K562 (cell line): ENCODE results near the gene RNU2-63P. TPM values are rescaled to one million over a fixed set of nuclear protein-coding genes. Genes with fewer than 3 reads are reported as not detected.

ENCODE experiments used
- ATAC-seq: fragments of 200-7000 bp; cut with Tn5 transposase; 3 replicates; pipeline ENCODE4 v1.9.1; 2020; ENCODE audit warnings: moderate library complexity
- BruUV-seq: library from RNA; stranded (reverse); fragments of 400-500 nt; replicated peaks from 2 replicates; lab custom pipeline; 2021; lab: Mats Ljungman, UMichigan
- CTCF ChIA-PET: fragments of 300-600 bp; formaldehyde crosslinking; extraction: SDS; loops from one replicate; lab custom pipeline; 2021; ENCODE audit warnings: low intra/inter-chr PET ratio; lab: Yijun Ruan, JAX
- POLR2A ChIA-PET: fragments of 300-600, 350-650 bp; sonication (Branson Sonifier 250); formaldehyde crosslinking; extraction: SDS; loops from one replicate; lab custom pipeline; 2021; ENCODE audit warnings: antibody characterized with exemption, inconsistent platforms; lab: Yijun Ruan, JAX
- DNase-seq, 4 experiments: peaks; one replicate each; pipeline versions ENCODE4 v3.0.0 to v3.0.0-alpha.2; 2011 to 2018; ENCODE audit warnings: low spot score in 3 of 4, mixed read lengths in 3 of 4; ENCODE audit errors: extremely low read depth in 1 of 4
- FAIRE-seq: peaks from 2 replicates; lab custom pipeline; 2011; peaks lifted over from hg19 to GRCh38; lab: Jason Lieb, UNC
- H2AFZ ChIP-seq: 2 replicates; pipeline ENCODE4 v1.6.0; 2011; ENCODE audit warnings: low read depth, low read length, control low read depth, inconsistent platforms
- H3K27ac ChIP-seq: fragments of 200-600 bp; 3 replicates; pipeline ENCODE4 v1.8.0; 2011; ENCODE audit warnings: low read depth, mild to moderate bottlenecking, control low read depth, inconsistent platforms, low read length, moderate library complexity, mixed read lengths; ENCODE audit errors: extremely low read depth
- H3K27me3 ChIP-seq, 2 experiments: fragments of 300-600 bp in 1 of 2; 2 replicates in 1 of 2; 3 replicates in 1 of 2; pipeline versions ENCODE4 v1.6.0 to v1.8.0; 2011; ENCODE audit warnings: inconsistent platforms in 2 of 2, low read length in 2 of 2, mild to moderate bottlenecking in 1 of 2, mixed read lengths in 1 of 2, moderate library complexity in 1 of 2; ENCODE audit not compliant: control insufficient read depth in 2 of 2, insufficient read depth in 2 of 2
- H3K36me3 ChIP-seq: fragments of 300-600 bp; 3 replicates; pipeline ENCODE4 v1.8.0; 2011; ENCODE audit warnings: mild to moderate bottlenecking, low read length, inconsistent platforms; ENCODE audit not compliant: control insufficient read depth, insufficient read depth
- H3K4me1 ChIP-seq, 2 experiments: fragments of 200-600 bp in 1 of 2; replicated peaks in 1 of 2; 2 replicates in 1 of 2; 3 replicates in 1 of 2; pipeline versions ENCODE4 v1.5.1 to v1.8.0; 2011; ENCODE audit warnings: inconsistent platforms in 2 of 2, low read length in 2 of 2, mild to moderate bottlenecking in 1 of 2, mixed read lengths in 1 of 2, moderate library complexity in 1 of 2; ENCODE audit not compliant: control insufficient read depth in 2 of 2, insufficient read depth in 2 of 2
- H3K4me2 ChIP-seq: 2 replicates; pipeline ENCODE4 v1.6.1; 2011; ENCODE audit warnings: low read length, control low read depth, inconsistent platforms, mixed read lengths; ENCODE audit not compliant: insufficient read depth
- H3K4me3 ChIP-seq: fragments of 200-600 bp; sonication (generic), shearing (Covaris generic); 2 replicates; pipeline ENCODE4 v1.5.1; 2016; ENCODE audit warnings: control low read depth, inconsistent platforms
- H3K79me2 ChIP-seq: fragments of 200-600 bp; 3 replicates; pipeline ENCODE4 v1.8.0; 2011; ENCODE audit warnings: low read length, inconsistent platforms; ENCODE audit not compliant: control insufficient read depth, insufficient read depth
- H3K9ac ChIP-seq, 2 experiments: 2 replicates each; pipeline versions ENCODE4 v1.6.0 to v1.6.1; 2011; ENCODE audit warnings: low read depth in 2 of 2, low read length in 2 of 2, control low read depth in 1 of 2, inconsistent platforms in 1 of 2, mild to moderate bottlenecking in 1 of 2, mixed read lengths in 1 of 2; ENCODE audit not compliant: insufficient read depth in 1 of 2
- H3K9me1 ChIP-seq: one replicate; pipeline ENCODE4 v1.6.0; 2011; ENCODE audit warnings: inconsistent platforms, mild to moderate bottlenecking, low read length, moderate library complexity; ENCODE audit not compliant: control insufficient read depth, insufficient read depth
- H3K9me3 ChIP-seq: replicated peaks from 2 replicates; pipeline ENCODE4 v1.5.1; 2011; ENCODE audit warnings: low read depth, low read length, inconsistent platforms; ENCODE audit not compliant: control insufficient read depth, insufficient read depth
- H4K20me1 ChIP-seq: replicated peaks from 2 replicates; pipeline ENCODE4 v1.6.1; 2011; ENCODE audit warnings: low read length, inconsistent platforms, mixed read lengths; ENCODE audit not compliant: control insufficient read depth, insufficient read depth
- CSDE1 ChIP-seq, 2 experiments: fragments of 450-650 bp; IDR thresholded peaks; 2 replicates each; pipeline ENCODE4 v1.6.1; 2016; ENCODE audit warnings: mild to moderate bottlenecking in 1 of 2
- DDX20 ChIP-seq: fragments of 450-650 bp; IDR thresholded peaks from 2 replicates; pipeline ENCODE4 v1.6.1; 2016; ENCODE audit warnings: missing genetic modification characterization, low read depth, mild to moderate bottlenecking, missing compliant biosample characterization, moderate library complexity
- HCFC1 ChIP-seq: IDR thresholded peaks from 2 replicates; pipeline ENCODE4 v1.6.1; 2012; ENCODE audit warnings: low read depth, low read length, improper control_type of control experiment
- SMAD1 ChIP-seq: fragments of 150-350 bp; IDR thresholded peaks from 2 replicates; pipeline ENCODE4 v1.6.1; 2014; ENCODE audit warnings: low read length, low read depth; ENCODE audit not compliant: partially characterized antibody
- ZNF444 ChIP-seq: fragments of 250-450 bp; sonication (Bioruptor Pico); IDR thresholded peaks from 2 replicates; pipeline ENCODE4 v1.4.0; 2020; ENCODE audit warnings: mild to moderate bottlenecking, moderate library complexity
- WGBS: fragments of 100-300 bp; shearing (Covaris generic); methylation state at CpG from one replicate; pipeline ENCODE4 v1.1.6; 2016; ENCODE audit warnings: low coverage, mixed read lengths; ENCODE audit not compliant: insufficient coverage; ENCODE audit errors: missing lambda C conversion rate; 5-methylcytosine and 5-hydroxymethylcytosine counted together
- in situ Hi-C: fragments of 300-500 bp; cut with MboI; formaldehyde crosslinking; loops from 4 replicates; pipeline ENCODE4 v1.15.0; 2018; ENCODE audit warnings: inconsistent platforms, mixed read lengths
- intact Hi-C: fragments of 100-400 bp; cut with micrococcal nuclease; formaldehyde crosslinking; loops from 2 replicates; pipeline ENCODE4 v1.14.2; 2022
- polyA plus RNA-seq, 8 experiments: library from polyadenylated mRNA; depleted of rRNA in 4 of 8; stranded (reverse) in 5 of 8; unstranded in 3 of 8; fragments of >200 nt; fragmentation: Nextera tagmentation in 2 of 8; fragmentation: Illumina TruSeq in 1 of 8; extraction: Ambion mirVana in 2 of 8; extraction: Trizol in 1 of 8; gene quantifications; 2 replicates each; pipeline versions ENCODE4 v1.2.1 to v1.2.3, GENCODE V29; 2011 to 2014; ENCODE audit warnings: inconsistent platforms in 1 of 8, missing spikeins in 1 of 8
- total RNA-seq, 7 experiments: library from RNA; depleted of rRNA in 6 of 7; stranded (reverse); fragments of >200 nt in 6 of 7; fragmentation: Illumina TruSeq in 2 of 7; extraction: Trizol in 2 of 7; gene quantifications; 2 replicates each; pipeline versions ENCODE4 v1.2.1 to v1.2.3, GENCODE V29; 2011 to 2021; ENCODE audit warnings: low replicate concordance in 1 of 7
- TF ChIP-seq, protein P1 (sequence below): sonication (generic); formaldehyde crosslinking; IDR thresholded peaks from 2 replicates; pipeline ENCODE4 v1.5.0; 2020; ENCODE audit warnings: missing genetic modification reagents
- TF ChIP-seq, protein P2 (sequence below): fragments of 450-650 bp; IDR thresholded peaks from 2 replicates; pipeline ENCODE4 v1.6.1; 2018; ENCODE audit not compliant: partially characterized antibody

The RNU2-63P gene
- total and polyA plus RNA-seq, 9 of the 15 experiments (the other 6 are each of a cell fraction or from before 2014, with no cell fraction given): 5.8 to 253 (median 169) TPM; not detected in 4

DNA sequence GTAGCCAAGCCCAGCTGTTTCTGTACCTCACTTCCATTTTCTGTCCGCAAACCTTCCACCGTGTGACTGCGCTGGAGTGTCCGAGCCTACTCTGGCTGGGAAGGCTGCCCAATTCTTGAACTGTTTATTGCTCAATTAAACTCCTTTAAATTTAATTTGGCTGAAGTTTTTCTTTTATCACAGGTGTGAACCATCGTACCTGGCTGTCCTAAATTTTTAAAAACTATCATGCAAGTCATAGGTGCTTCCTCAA is 6.2 kb upstream of the RNU2-63P start:
- H3K36me3 ChIP-seq: no peaks in the 10 kb centered on the region
- no peaks in the 10 kb centered on the region for H3K27me3 ChIP-seq
- no peak overlapping the region for H2AFZ ChIP-seq
- WGBS: 60% methylated on average over 5 of the region's 5 CpGs
- ATAC-seq (no peak), FAIRE-seq (no peak), DNase-seq (no peak)
- H4K20me1 ChIP-seq: no peaks in the 10 kb centered on the region
- no peak for TF ChIP-seq ZNF444 (CRISPR knock-in tag)
- no peak for TF ChIP-seq SMAD1
- TF ChIP-seq DDX20: no peak
- TF ChIP-seq HCFC1: no peak
- 0 out of 4 replicates have a peak, but pooled peaks of 1 of the 2 experiments have one; percentile 0 for TF ChIP-seq CSDE1 (IDR thresholded peaks at IDR 0.05)
- H3K79me2 ChIP-seq: no peaks in the 10 kb centered on the region
- no peak overlapping the region for H3K9ac ChIP-seq
- peaks cover 7 to 15% of the 10 kb centered on the region in 2 experiments; a peak in 4 of 5 replicates for H3K4me1 ChIP-seq
- BruUV-seq: no TSS peak
- no peaks in the 10 kb centered on the region for H3K9me1 ChIP-seq
- POLR2A ChIA-PET: no interaction called here
- no peak overlapping the region for H3K4me2 ChIP-seq
- no peak overlapping the region for H3K27ac ChIP-seq
- intact Hi-C loops: loop anchor here (1.0 kb wide), 1 partner anchor 33 kb away; the partner anchor contains the start of gene KRCC1
- CTCF ChIA-PET: interaction anchor here (1.1 kb wide), 1 partner anchor 33 kb away, joined by 3 read pairs; the partner anchor contains the start of gene KRCC1
- peaks cover 2% of the 10 kb centered on the region; the same call in 1 of the 2 replicates for H3K9me3 ChIP-seq
- no peak overlapping the region for H3K4me3 ChIP-seq
- in situ Hi-C loops: loop anchor here (25.0 kb wide), 2 partner anchors 535 to 785 kb away; no protein-coding TSS in a partner anchor

DNA sequence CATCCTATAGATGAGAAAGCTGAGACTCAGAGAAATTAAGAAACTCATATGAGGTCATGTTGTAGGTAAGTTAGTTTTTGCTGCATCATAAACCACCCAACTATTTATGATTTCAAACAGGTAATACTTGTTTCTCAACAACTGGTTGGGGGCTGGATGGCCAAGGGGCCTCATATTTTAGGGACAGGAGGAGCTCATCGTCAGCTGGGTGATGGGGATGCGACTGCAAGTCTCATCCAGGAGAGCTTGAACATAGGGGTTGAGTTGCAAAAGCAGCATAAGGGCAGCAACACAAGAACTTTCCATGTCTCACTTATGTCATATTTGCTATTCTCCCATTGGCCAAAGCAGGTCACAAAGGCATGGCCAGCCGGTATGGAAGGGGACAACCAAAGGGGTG is 3.6 kb upstream of the RNU2-63P start:
- BruUV-seq: no TSS peak
- Histone ChIP-seq H3K4me2 (no peak overlapping the region), H3K9ac (no peak overlapping the region), H3K9me3 (peaks cover 2% of the 10 kb centered on the region; the same call in 1 of the 2 replicates), H3K79me2 (no peaks in the 10 kb centered on the region), H3K9me1 (no peaks in the 10 kb centered on the region), H3K27me3 (no peaks in the 10 kb centered on the region), H2AFZ (no peak overlapping the region), H3K4me3 (no peak overlapping the region), H3K4me1 (peaks cover 17% of the 10 kb centered on the region in 2 experiments; a peak in 4 of 5 replicates), H3K27ac (no peak overlapping the region), H3K36me3 (no peaks in the 10 kb centered on the region), H4K20me1 (no peaks in the 10 kb centered on the region; the same call in 1 of the 2 replicates)
- ChIA-PET CTCF (no interaction called here), POLR2A (interaction anchor here (1.2 kb wide), 1 partner anchor 35 kb away, joined by 3 read pairs; no protein-coding TSS in a partner anchor)
- TF ChIP-seq, protein P1, sequence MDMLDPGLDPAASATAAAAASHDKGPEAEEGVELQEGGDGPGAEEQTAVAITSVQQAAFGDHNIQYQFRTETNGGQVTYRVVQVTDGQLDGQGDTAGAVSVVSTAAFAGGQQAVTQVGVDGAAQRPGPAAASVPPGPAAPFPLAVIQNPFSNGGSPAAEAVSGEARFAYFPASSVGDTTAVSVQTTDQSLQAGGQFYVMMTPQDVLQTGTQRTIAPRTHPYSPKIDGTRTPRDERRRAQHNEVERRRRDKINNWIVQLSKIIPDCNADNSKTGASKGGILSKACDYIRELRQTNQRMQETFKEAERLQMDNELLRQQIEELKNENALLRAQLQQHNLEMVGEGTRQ (CRISPR knock-in tag): peak; percentile 28; the same call in 1 of the 2 replicates
- TF ChIP-seq, protein P2, sequence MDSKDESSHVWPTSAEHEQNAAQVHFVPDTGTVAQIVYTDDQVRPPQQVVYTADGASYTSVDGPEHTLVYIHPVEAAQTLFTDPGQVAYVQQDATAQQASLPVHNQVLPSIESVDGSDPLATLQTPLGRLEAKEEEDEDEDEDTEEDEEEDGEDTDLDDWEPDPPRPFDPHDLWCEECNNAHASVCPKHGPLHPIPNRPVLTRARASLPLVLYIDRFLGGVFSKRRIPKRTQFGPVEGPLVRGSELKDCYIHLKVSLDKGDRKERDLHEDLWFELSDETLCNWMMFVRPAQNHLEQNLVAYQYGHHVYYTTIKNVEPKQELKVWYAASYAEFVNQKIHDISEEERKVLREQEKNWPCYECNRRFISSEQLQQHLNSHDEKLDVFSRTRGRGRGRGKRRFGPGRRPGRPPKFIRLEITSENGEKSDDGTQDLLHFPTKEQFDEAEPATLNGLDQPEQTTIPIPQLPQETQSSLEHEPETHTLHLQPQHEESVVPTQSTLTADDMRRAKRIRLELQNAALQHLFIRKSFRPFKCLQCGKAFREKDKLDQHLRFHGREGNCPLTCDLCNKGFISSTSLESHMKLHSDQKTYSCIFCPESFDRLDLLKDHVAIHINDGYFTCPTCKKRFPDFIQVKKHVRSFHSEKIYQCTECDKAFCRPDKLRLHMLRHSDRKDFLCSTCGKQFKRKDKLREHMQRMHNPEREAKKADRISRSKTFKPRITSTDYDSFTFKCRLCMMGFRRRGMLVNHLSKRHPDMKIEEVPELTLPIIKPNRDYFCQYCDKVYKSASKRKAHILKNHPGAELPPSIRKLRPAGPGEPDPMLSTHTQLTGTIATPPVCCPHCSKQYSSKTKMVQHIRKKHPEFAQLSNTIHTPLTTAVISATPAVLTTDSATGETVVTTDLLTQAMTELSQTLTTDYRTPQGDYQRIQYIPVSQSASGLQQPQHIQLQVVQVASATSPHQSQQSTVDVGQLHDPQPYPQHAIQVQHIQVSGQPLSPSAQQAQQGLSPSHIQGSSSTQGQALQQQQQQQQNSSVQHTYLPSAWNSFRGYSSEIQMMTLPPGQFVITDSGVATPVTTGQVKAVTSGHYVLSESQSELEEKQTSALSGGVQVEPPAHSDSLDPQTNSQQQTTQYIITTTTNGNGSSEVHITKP: no peak
- no peak for DNase-seq
- intact Hi-C loops: loop anchor here (5.0 kb wide), 1 partner anchor 142 kb away; no protein-coding TSS in a partner anchor
- no peak for ATAC-seq
- WGBS: 66% methylated on average over 3 of the region's 3 CpGs
- in situ Hi-C loops: loop anchor here (10.0 to 25.0 kb wide), 3 partner anchors 135 to 783 kb away; no protein-coding TSS in a partner anchor
- no peak for FAIRE-seq
